Right lobe of liver (tissue), 4 donors: ENCODE measurements around the gene CELF2.

Experiments used
- CTCF ChIP-seq, 4 donors: fragments of 200-600 bp in 3 of 4; fragments of 450-650 bp in 1 of 4; IDR thresholded peaks; one replicate each; pipeline versions ENCODE4 v1.5.1 to v1.8.0; 2016 to 2022; ENCODE audit warnings: antibody characterized with exemption in 4 of 4, mild to moderate bottlenecking in 2 of 4
- POLR2A ChIP-seq: fragments of 450-650 bp; IDR thresholded peaks from one replicate; pipeline ENCODE4 v1.6.1; 2017; ENCODE audit warnings: antibody characterized with exemption, mild to moderate bottlenecking
- donor health status: DM: no; HTN: no; CAD: no.
- donor health status: DM: no; HTN: no; CAD: no.
- donor health status: DM: no; HTN: yes; CAD: no.

- no peak for TF ChIP-seq POLR2A
- no peak for TF ChIP-seq CTCF (IDR thresholded peaks at IDR 0.05)
Measured at GRCh38 chr10:11331726-11332125, 314.1 kb downstream of the CELF2 start.
